Heart left ventricle (tissue), 16 donors: ENCODE measurements around the gene NDFIP1. TPM values are rescaled to one million over a fixed set of nuclear protein-coding genes. Genes with fewer than 3 reads are reported as not detected.
A peak's percentile ranks its signal among the peaks of the same experiment; 100 is the strongest.

Experiments used
- ATAC-seq, 4 donors: fragments of 200-7000 bp; cut with Tn5 transposase; one replicate each; pipeline ENCODE4 v1.9.1; 2020 to 2022; ENCODE audit warnings: moderate library complexity in 4 of 4, mild to moderate bottlenecking in 3 of 4, moderate number of reproducible peaks in 1 of 4
- DNase-seq, 5 donors: peaks; one replicate each; pipeline ENCODE4 v3.0.0-alpha.2; 2020
- H3K27ac ChIP-seq, 12 donors: fragments of 200-600 bp; sonication (generic) in 4 of 12; one replicate each; pipeline versions ENCODE4 v1.5.0 to v1.8.0; 2016 to 2022; ENCODE audit warnings: mild to moderate bottlenecking in 2 of 12
- H3K27me3 ChIP-seq, 9 donors: fragments of 200-600 bp; sonication (generic) in 2 of 9; one replicate each; pipeline versions ENCODE4 v1.5.1 to v1.8.0; 2016 to 2022; ENCODE audit warnings: mild to moderate bottlenecking in 3 of 9
- H3K36me3 ChIP-seq, 9 donors: fragments of 200-600 bp; sonication (generic) in 2 of 9; one replicate each; pipeline versions ENCODE4 v1.5.0 to v1.8.0; 2018 to 2022; ENCODE audit warnings: mild to moderate bottlenecking in 2 of 9
- H3K4me1 ChIP-seq, 12 donors: fragments of 200-600 bp; sonication (generic) in 4 of 12; one replicate each; pipeline versions ENCODE4 v1.5.0 to v1.8.0; 2016 to 2022; ENCODE audit warnings: mild to moderate bottlenecking in 3 of 12
- H3K4me3 ChIP-seq, 12 donors: fragments of 200-600 bp; sonication (generic) in 4 of 12; one replicate each; pipeline versions ENCODE4 v1.5.0 to v1.8.0; 2017 to 2022; ENCODE audit warnings: mild to moderate bottlenecking in 9 of 12, moderate library complexity in 4 of 12
- H3K9me3 ChIP-seq, 12 donors: fragments of 200-600 bp; sonication (generic) in 4 of 12; one replicate each; pipeline versions ENCODE4 v1.5.0 to v1.8.0; 2016 to 2022; ENCODE audit warnings: mild to moderate bottlenecking in 1 of 12
- POLR2A ChIP-seq, 2 donors: fragments of 450-650 bp; IDR thresholded peaks; one replicate each; pipeline ENCODE4 v1.6.1; 2017; ENCODE audit warnings: antibody characterized with exemption in 2 of 2, mild to moderate bottlenecking in 2 of 2, moderate library complexity in 2 of 2
- WGBS, 4 donors: extraction: QIAGEN DNeasy Blood & Tissue Kit in 2 of 4; methylation state at CpG; one replicate each; pipeline versions ENCODE4 v1.1.5 to v1.1.7; 2013 to 2018; 5-methylcytosine and 5-hydroxymethylcytosine counted together
- intact Hi-C, 10 donors: fragments of 100-400 bp; cut with DNase I; formaldehyde crosslinking; loops; one replicate each; pipeline versions ENCODE4 v1.11.1 to v1.14.2; 2022
- polyA plus RNA-seq, 2 donors: library from polyadenylated mRNA; stranded (reverse); fragments of 200-250 nt; gene quantifications; one replicate each; pipeline ENCODE4 v1.2.3, GENCODE V29; 2013
- total RNA-seq, 9 donors: library from RNA; depleted of rRNA in 2 of 9; stranded (reverse); fragments of >200 nt in 2 of 9; fragmentation: NEBNext Ultra II Directional in 3 of 9; extraction: Animal tissue kit (Norgen Biotek cat#: 25700) in 3 of 9; gene quantifications; one replicate each; pipeline versions ENCODE4 v1.1.0 to v1.2.4, GENCODE V29; 2016 to 2023
- TF ChIP-seq, protein P1 (sequence below), 12 donors: fragments of 200-600 bp; sonication (generic) in 4 of 12; IDR thresholded peaks; one replicate each; pipeline versions ENCODE4 v1.5.0 to v1.8.0; 2018 to 2022; ENCODE audit warnings: antibody characterized with exemption in 12 of 12, mild to moderate bottlenecking in 5 of 12
- donor health status: ischemic (EF 13 %, LVEDD 7.1; RV severe dilation, severe dysfunction).
- donor health status: healthy with polysubstance abuse.
- donor health status: DM: no; HTN: yes; CAD: no.
- donor health status: DM: no; HTN: no; CAD: no.
- donor health status: ischemic (EF 25% LVEDD 6.9; RV normal size, moderate dysfunction).
- donor health status: ischemic (EF 25% LVEDD 5.7; RV mildly dilated, moderate dysfunction).
- donor health status: healthy.
- donor health status: DM: yes; HTN: yes; CAD: no.
- donor health status: ischemic (EF 35%, LVEDD 5.7; RV mildly dilated, moderate dysfunction).
- donor health status: nonischemic (EF 11% LVEDD 7.7; RV severe dilation, severe dysfunction).
- donor health status: DM: yes; HTN: yes; CAD: no.
- donor health status: PGD.
- donor health status: ischemic (EF 29% LVEDD 5.4; RV normal size, mild dysfunction).
- donor health status: nonischemic (EF 23%, LVEDD 6.1; RV moderate dilation, normal function).

Gene NDFIP1
- total and polyA plus RNA-seq, 11 donors: 26.6 to 69.3 (median 61.0) TPM

DNA sequence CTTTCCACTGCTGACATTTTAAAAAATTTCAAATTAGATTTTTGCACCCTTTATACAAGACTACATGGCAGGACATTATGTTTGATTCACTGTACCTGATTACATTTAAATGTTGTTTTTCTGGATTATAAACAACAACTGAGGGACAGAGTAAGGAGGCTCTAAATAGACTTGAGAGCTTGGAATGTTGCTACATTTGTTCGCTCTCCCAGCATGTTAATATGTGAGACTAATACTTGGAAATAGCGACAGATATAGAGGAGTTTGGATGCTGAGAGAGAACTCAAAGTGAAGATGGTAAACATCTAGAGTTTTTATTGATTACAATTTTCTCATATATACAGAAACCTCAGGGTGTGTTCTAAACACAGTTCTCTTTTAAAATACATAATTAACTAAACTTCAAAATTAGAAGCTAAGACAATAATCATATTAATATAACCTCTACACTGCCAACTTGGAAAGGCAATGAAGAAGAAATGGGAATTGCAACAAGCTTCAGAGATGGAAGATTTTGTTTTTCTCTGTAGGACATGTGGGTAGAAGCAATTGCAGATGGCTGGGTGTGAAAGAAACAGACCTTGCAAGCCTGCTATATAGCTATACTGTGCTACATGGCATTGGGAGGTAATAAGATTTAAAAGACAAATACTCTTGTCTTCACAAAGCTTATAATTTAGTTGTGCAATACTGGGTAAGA is 1.4 kb upstream of the NDFIP1 start:
- Histone ChIP-seq H3K9me3 (no peaks in the 10 kb centered on the region), H3K27ac (peak overlapping the region in 9 of 12 donors; percentile 15 to 99 (median 98)), H3K27me3 (no peaks in the 10 kb centered on the region), H3K4me3 (no peak overlapping the region), H3K36me3 (no peaks in the 10 kb centered on the region), H3K4me1 (peaks cover 4 to 42% (median 23%) of the 10 kb centered on the region in 12 donors)
- ATAC-seq (no peak), DNase-seq (no peak)
- WGBS, 4 donors: 53 to 65% (median 61%) methylated on average over 2 of the region's 2 CpGs
- intact Hi-C loops: loop anchor here in 5 of 10 donors (5.0 kb wide), 5 partner anchors 45 to 95 kb away; partner anchors contain the start of gene GNPDA1 (in 2 of the 5)
- TF ChIP-seq, protein P1, sequence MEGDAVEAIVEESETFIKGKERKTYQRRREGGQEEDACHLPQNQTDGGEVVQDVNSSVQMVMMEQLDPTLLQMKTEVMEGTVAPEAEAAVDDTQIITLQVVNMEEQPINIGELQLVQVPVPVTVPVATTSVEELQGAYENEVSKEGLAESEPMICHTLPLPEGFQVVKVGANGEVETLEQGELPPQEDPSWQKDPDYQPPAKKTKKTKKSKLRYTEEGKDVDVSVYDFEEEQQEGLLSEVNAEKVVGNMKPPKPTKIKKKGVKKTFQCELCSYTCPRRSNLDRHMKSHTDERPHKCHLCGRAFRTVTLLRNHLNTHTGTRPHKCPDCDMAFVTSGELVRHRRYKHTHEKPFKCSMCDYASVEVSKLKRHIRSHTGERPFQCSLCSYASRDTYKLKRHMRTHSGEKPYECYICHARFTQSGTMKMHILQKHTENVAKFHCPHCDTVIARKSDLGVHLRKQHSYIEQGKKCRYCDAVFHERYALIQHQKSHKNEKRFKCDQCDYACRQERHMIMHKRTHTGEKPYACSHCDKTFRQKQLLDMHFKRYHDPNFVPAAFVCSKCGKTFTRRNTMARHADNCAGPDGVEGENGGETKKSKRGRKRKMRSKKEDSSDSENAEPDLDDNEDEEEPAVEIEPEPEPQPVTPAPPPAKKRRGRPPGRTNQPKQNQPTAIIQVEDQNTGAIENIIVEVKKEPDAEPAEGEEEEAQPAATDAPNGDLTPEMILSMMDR (IDR thresholded peaks at IDR 0.05): no peak
- TF ChIP-seq POLR2A (IDR thresholded peaks at IDR 0.05): no peak

DNA sequence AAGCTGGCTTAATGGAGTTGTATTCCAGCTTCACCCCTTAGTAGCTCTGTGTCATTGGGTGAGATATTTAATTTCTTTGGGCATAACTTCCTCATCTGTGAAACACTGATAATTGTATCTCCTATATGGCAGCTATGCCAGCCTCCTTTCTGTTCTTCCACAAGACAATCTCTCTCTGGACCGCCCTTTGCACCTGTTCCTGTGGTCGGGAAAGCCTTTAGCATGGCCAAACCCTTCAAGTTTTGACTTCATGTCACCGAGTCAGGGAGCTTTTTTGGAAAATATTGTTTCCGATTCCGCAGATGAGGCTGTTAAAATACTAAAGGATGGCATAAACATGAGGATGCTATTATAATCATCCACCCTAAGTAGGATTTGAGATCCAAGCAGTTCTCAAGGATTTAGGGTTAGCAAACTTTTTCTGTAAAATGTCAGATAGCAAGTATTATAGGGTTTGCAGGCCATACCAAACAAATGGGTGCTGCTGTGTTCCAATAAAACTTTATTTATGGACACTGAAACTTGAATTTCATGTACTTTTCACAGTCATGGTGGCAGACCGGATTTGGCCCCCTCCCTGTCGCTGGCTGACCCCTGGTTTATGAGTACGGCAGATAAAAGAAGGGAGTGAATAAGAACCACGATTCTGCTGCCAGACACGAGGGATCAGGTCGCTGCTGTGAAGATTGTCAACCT is 695 bp upstream of the NDFIP1 start:
- no peaks in the 10 kb centered on the region for H3K9me3 ChIP-seq
- peaks cover 4 to 46% (median 26%) of the 10 kb centered on the region in 12 donors for H3K4me1 ChIP-seq
- TF ChIP-seq POLR2A (IDR thresholded peaks at IDR 0.05): no peak
- TF ChIP-seq, protein P1 (IDR thresholded peaks at IDR 0.05): no peak
- peak overlapping the region; percentile 94 to 99 (median 98) for H3K27ac ChIP-seq
- WGBS, 4 donors: 66 to 76% (median 76%) methylated on average over 11 of the region's 11 CpGs
- no peak for ATAC-seq
- H3K4me3 ChIP-seq: peak overlapping the region in 9 of 12 donors; percentile 73 to 92 (median 87)
- no peak for DNase-seq
- no peaks in the 10 kb centered on the region for H3K27me3 ChIP-seq
- intact Hi-C loops: loop anchor here in 7 of 10 donors (2.0 to 5.0 kb wide), 7 partner anchors 46 to 96 kb away; partner anchors contain the start of gene GNPDA1 (in 3 of the 7)
- H3K36me3 ChIP-seq: no peaks in the 10 kb centered on the region

DNA sequence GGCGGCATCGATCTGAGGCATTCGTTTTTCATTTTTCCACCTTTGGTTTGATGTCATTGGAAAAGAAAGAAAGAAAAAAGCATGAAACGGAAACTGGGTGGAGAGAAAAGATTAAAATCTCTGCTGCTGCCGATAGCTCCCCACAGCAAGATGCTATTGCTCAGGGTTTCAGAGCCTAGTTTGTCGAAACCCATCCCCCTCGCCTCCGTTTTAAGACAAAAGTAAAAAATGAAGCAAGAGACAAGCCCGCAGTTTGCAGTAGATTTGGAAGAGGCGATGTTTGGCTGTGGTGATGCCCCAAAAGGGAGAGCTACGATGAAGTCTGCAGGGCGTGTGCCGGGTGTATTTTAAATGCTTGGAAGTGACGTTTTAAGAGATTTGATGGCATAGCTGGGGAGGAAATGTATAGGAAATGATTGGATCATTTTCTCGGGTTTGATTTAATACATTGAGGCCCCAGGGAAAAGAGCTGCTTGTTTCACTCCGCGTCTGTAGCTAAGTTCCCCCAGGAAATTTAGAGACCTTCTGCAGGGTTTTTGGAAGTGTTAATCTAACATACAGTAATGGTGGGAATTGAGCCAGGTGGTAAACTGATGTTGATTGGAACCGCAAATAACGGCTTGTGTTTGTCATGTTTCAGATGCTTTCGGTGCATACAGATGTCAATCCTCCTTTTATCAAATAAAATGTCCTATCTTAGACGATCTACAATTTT is 909 bp downstream of the NDFIP1 start:
- Histone ChIP-seq H3K4me1 (peaks cover 6 to 61% (median 34%) of the 10 kb centered on the region in 12 donors), H3K36me3 (no peaks in the 10 kb centered on the region), H3K4me3 (peak overlapping the region; percentile 73 to 92 (median 85)), H3K27me3 (no peaks in the 10 kb centered on the region), H3K9me3 (no peaks in the 10 kb centered on the region), H3K27ac (peak overlapping the region; percentile 94 to 99 (median 98))
- DNase-seq (peak in 1 of 5 donors; percentile 22), ATAC-seq (no peak)
- WGBS, 4 donors: 0 to 1% (median 0%) methylated on average over 21 of the region's 21 CpGs
- intact Hi-C loops: loop anchor here in 8 of 10 donors (2.0 to 10.0 kb wide), 8 partner anchors 47 to 97 kb away; partner anchors contain the start of gene GNPDA1 (in 4 of the 8)
- TF ChIP-seq, protein P1 (IDR thresholded peaks at IDR 0.05): no peak
- no peak for TF ChIP-seq POLR2A (IDR thresholded peaks at IDR 0.05)
